Transverse colon (tissue), 4 donors: ENCODE results near the gene CTH. TPM values are rescaled to one million over a fixed set of nuclear protein-coding genes. Genes with fewer than 3 reads are reported as not detected.
"Not testable (repeated sequence)": the region's sequence is repeated elsewhere in the genome, so short reads cannot be mapped to it uniquely, and the experiment has no call there.

Experiments used
- DNase-seq: peaks from one replicate; pipeline ENCODE4 v3.0.0-alpha.2; 2019
- H3K27ac ChIP-seq, 4 donors: fragments of 200-600 bp; sonication (generic); 2 replicates each; pipeline ENCODE4 v1.5.1; 2016 to 2018; ENCODE audit warnings: inconsistent platforms in 4 of 4
- H3K27me3 ChIP-seq: fragments of 200-600 bp; sonication (generic); 2 replicates; pipeline ENCODE4 v1.5.1; 2017; ENCODE audit warnings: inconsistent platforms
- H3K36me3 ChIP-seq, 4 donors: fragments of 200-600 bp; sonication (generic); 2 replicates each; pipeline ENCODE4 v1.5.1; 2017 to 2019; ENCODE audit warnings: inconsistent platforms in 4 of 4
- H3K4me1 ChIP-seq, 4 donors: fragments of 200-600 bp; sonication (generic); 2 replicates each; pipeline ENCODE4 v1.5.1; 2017 to 2020; ENCODE audit warnings: inconsistent platforms in 4 of 4
- H3K4me3 ChIP-seq, 4 donors: fragments of 200-600 bp; sonication (generic); 1 replicate in 1 of 4; 2 replicates in 3 of 4; pipeline versions ENCODE4 v1.5.1 to v1.6.1; 2017 to 2019; ENCODE audit warnings: inconsistent platforms in 4 of 4
- H3K9me3 ChIP-seq, 2 donors: fragments of 200-600 bp; sonication (generic); 2 replicates each; pipeline ENCODE4 v1.5.1; 2017 to 2019; ENCODE audit warnings: inconsistent platforms in 2 of 2
- EP300 ChIP-seq: sonication (generic); formaldehyde crosslinking; IDR thresholded peaks from one replicate; pipeline ENCODE4 v1.6.1; 2017; ENCODE audit warnings: antibody characterized with exemption, low read depth
- POLR2A ChIP-seq: fragments of 450-650 bp; IDR thresholded peaks from one replicate; pipeline ENCODE4 v1.6.1; 2016; ENCODE audit warnings: antibody characterized with exemption, mild to moderate bottlenecking, moderate library complexity
- POLR2AphosphoS5 ChIP-seq, 3 donors: sonication (generic); formaldehyde crosslinking; IDR thresholded peaks; one replicate each; pipeline ENCODE4 v1.6.1; 2016; ENCODE audit warnings: antibody characterized with exemption in 3 of 3
- WGBS, 2 donors: methylation state at CpG; one replicate each; pipeline ENCODE4 v1.1.5; 2018; ENCODE audit warnings: low coverage in 1 of 2; 5-methylcytosine and 5-hydroxymethylcytosine counted together
- in situ Hi-C, 4 donors: fragments of 200-750 bp; cut with MboI; loops; one replicate each; pipeline versions ENCODE4 v1.15.0 to v1.15.1; 2017; ENCODE audit warnings: low sequenced_read_pairs in 3 of 4, low pct_ligation_motif_present in 1 of 4, low pct_unique_long_range_greater_than_20kb in 1 of 4
- intact Hi-C: fragments of 100-400 bp; cut with DNase I; formaldehyde crosslinking; loops from one replicate; pipeline ENCODE4 v1.15.1; 2023; ENCODE audit warnings: low total_unique reads
- total RNA-seq, 4 donors: library from RNA; depleted of rRNA; stranded (reverse); fragments of >200 nt; gene quantifications; one replicate each; pipeline ENCODE4 v1.1.0, GENCODE V29; 2016
- TF ChIP-seq, protein P1 (sequence below), 5 experiments: fragments of 200-600 bp in 3 of 5; fragments of 450-650 bp in 2 of 5; sonication (generic) in 3 of 5; IDR thresholded peaks; 1 replicate in 2 of 5; 2 replicates in 3 of 5; pipeline ENCODE4 v1.5.1; 2016 to 2017; ENCODE audit warnings: antibody characterized with exemption in 5 of 5, inconsistent platforms in 3 of 5, mild to moderate bottlenecking in 2 of 5, moderate library complexity in 1 of 5

The CTH gene
- total RNA-seq, 4 donors from 2014 or later = 1.9 to 8.6 (median 3.4) TPM; not detected in 1

DNA sequence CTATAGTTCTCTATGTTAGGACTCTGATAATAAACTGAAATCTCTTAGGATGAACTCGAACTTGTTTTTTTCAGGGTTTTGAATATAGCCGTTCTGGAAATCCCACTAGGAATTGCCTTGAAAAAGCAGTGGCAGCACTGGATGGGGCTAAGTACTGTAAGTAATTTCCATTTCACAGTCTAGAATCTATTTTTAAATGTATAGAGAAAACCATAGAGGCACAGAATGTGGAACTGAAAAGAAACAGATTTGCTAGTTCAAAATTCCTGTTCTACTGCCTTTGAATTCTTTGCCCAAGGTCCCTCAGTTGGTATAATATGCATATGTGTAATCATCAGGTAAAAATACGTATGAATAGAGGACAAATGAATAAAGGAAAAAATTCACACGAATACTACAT lies 4.8 kb downstream of the CTH start:
- no peak overlapping the region for H3K27ac ChIP-seq
- DNase-seq = no peak
- 63 to 67% methylated on average over 4 of the region's 4 CpGs for WGBS, 2 donors

GRCh38 chr1:70418973-70419734 lies 8.1 kb downstream of the CTH start:
- H3K27me3 ChIP-seq, H3K4me1 ChIP-seq, H3K27ac ChIP-seq, DNase-seq, H3K4me3 ChIP-seq, H3K9me3 ChIP-seq, intact Hi-C loops: not testable (repeated sequence)
- 94 to 97% methylated on average over 3 to 4 of the region's 4 CpGs for WGBS, 2 donors
- in situ Hi-C loops = loop anchor here in 1 of 4 donors (10.0 kb wide), 1 partner anchor 64 kb away; the partner anchor contains the start of gene ANKRD13C
- H3K36me3 ChIP-seq = peaks cover 0 to 13% (median 0%) of the 10 kb centered on the region in 4 donors

More for the DNA sequence above, 4.8 kb downstream of the CTH start:
- Histone ChIP-seq H3K27me3 (no peaks in the 10 kb centered on the region), H3K4me3 (no peak overlapping the region), H3K4me1 (peaks cover 0 to 14% (median 12%) of the 10 kb centered on the region in 4 donors), H3K9me3 (no peaks in the 10 kb centered on the region), H3K36me3 (peaks cover 0 to 5% (median 0%) of the 10 kb centered on the region in 4 donors)
- in situ Hi-C loops = loop anchor here in 1 of 4 donors (10.0 kb wide), 1 partner anchor 61 kb away; the partner anchor contains the start of gene ANKRD13C
- TF ChIP-seq POLR2A = no peak
- TF ChIP-seq POLR2AphosphoS5 (IDR thresholded peaks at IDR 0.05) = no peak
- TF ChIP-seq, protein P1, sequence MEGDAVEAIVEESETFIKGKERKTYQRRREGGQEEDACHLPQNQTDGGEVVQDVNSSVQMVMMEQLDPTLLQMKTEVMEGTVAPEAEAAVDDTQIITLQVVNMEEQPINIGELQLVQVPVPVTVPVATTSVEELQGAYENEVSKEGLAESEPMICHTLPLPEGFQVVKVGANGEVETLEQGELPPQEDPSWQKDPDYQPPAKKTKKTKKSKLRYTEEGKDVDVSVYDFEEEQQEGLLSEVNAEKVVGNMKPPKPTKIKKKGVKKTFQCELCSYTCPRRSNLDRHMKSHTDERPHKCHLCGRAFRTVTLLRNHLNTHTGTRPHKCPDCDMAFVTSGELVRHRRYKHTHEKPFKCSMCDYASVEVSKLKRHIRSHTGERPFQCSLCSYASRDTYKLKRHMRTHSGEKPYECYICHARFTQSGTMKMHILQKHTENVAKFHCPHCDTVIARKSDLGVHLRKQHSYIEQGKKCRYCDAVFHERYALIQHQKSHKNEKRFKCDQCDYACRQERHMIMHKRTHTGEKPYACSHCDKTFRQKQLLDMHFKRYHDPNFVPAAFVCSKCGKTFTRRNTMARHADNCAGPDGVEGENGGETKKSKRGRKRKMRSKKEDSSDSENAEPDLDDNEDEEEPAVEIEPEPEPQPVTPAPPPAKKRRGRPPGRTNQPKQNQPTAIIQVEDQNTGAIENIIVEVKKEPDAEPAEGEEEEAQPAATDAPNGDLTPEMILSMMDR (IDR thresholded peaks at IDR 0.05) = no peak
- no peak for TF ChIP-seq EP300
- intact Hi-C loops = no loop called here

GRCh38 chr1:70420320-70420719 lies 9.3 kb downstream of the CTH start:
- TF ChIP-seq EP300 (no peak), POLR2AphosphoS5 (IDR thresholded peaks at IDR 0.05) (no peak), POLR2A (no peak)
- TF ChIP-seq, protein P1 (IDR thresholded peaks at IDR 0.05) = no peak
- no peak for DNase-seq
- Histone ChIP-seq H3K4me1 (no peaks in the 10 kb centered on the region), H3K4me3 (no peak overlapping the region), H3K27ac (no peak overlapping the region), H3K27me3 (no peaks in the 10 kb centered on the region), H3K9me3 (no peaks in the 10 kb centered on the region), H3K36me3 (peaks cover 0 to 18% (median 0%) of the 10 kb centered on the region in 4 donors)
- intact Hi-C loops = no loop called here
- in situ Hi-C loops = no loop called here
- WGBS, 2 donors = 69% methylated on average over 4 of the region's 4 CpGs; no CpG with 5 or more reads in 1 of the 2 donors

DNA sequence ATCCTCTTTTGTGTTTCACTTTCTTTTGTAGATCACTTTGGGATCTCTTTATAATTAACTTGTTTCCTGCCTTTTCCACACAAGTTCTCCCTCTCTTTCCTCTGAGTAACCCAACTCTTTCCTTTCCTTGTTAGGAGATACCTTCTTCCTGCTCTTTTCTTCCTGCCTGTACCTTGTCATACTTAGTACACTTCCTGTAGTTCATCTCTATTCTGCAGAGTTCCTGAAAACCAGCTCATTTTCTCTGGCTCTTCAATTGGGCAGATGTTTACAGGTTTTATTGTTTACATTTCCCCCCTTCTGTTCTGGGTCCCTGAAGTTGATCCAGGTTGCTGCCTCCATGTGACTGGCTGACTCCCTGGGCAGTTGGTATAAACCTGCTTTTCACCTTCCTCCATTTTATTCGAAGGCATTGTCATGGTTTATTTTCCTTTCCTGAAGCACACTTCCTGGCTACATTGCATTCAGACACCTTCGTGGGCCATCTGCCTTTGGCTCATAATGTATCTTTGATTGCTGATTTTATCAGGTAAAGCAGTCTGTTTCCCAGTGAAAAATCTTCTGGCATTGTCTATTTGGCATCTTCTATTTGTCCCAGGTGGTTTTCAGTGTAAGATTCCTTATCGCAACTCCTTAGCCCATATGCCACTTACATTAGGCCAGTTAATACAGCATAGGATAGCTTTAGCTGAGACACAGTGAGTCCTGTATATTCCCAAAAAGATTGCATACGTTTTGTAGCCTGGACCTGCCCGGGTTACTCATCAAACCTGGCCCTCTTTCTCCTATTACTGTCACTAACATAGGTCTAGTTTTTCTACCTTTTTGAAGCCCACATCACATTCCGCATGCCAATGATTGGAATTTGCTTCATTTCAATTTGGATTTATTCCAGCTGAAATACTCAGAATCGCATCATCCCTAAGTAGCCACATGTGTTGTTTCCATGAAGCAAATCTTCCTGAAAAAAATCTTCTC lies 15.4 kb downstream of the CTH start:
- H3K9me3 ChIP-seq = no peaks in the 10 kb centered on the region
- H3K27ac ChIP-seq = no peak overlapping the region
- H3K4me1 ChIP-seq = peaks cover 0 to 17% (median 6%) of the 10 kb centered on the region in 4 donors
- H3K4me3 ChIP-seq = no peak overlapping the region
- no peak for TF ChIP-seq POLR2AphosphoS5 (IDR thresholded peaks at IDR 0.05)
- no peak for TF ChIP-seq EP300
- no peak for TF ChIP-seq POLR2A
- TF ChIP-seq, protein P1 (IDR thresholded peaks at IDR 0.05) = no peak
- peaks cover 0 to 14% (median 0%) of the 10 kb centered on the region in 4 donors for H3K36me3 ChIP-seq
- WGBS, 2 donors = 81 to 93% methylated on average over 3 to 7 of the region's 7 CpGs
- in situ Hi-C loops = loop anchor here in 1 of 4 donors (25.0 kb wide), 1 partner anchor 636 kb away; no protein-coding TSS in a partner anchor
- no peaks in the 10 kb centered on the region for H3K27me3 ChIP-seq
- intact Hi-C loops = no loop called here
- no peak for DNase-seq
